ENCODE measurements around the gene VSTM4.

Gene VSTM4

DNA sequence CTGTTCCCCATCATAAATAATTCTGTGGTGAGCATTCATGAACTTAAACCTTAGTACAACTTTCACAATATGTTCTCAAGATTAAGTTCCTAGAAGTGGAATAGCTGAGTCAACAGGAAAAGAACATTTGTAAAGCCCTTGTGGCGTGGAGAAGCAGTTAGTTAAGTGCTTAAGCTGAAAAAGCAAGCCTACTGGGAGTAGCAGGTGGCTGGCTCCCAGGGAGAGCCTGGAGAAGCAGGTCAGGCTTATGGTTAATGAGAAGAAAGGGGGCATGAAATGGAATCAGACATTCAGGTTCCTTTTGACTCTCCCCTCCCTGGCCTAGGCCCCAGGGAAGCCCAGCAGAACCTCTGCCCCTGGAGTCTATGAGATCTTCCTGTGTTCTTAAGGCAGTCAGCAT is 35.3 kb downstream of the VSTM4 start:
- TF ChIP-seq, protein P1, sequence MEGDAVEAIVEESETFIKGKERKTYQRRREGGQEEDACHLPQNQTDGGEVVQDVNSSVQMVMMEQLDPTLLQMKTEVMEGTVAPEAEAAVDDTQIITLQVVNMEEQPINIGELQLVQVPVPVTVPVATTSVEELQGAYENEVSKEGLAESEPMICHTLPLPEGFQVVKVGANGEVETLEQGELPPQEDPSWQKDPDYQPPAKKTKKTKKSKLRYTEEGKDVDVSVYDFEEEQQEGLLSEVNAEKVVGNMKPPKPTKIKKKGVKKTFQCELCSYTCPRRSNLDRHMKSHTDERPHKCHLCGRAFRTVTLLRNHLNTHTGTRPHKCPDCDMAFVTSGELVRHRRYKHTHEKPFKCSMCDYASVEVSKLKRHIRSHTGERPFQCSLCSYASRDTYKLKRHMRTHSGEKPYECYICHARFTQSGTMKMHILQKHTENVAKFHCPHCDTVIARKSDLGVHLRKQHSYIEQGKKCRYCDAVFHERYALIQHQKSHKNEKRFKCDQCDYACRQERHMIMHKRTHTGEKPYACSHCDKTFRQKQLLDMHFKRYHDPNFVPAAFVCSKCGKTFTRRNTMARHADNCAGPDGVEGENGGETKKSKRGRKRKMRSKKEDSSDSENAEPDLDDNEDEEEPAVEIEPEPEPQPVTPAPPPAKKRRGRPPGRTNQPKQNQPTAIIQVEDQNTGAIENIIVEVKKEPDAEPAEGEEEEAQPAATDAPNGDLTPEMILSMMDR (conservative IDR thresholded peaks at IDR 0.05; ENCODE audit: low read depth, low read length) = no peak
- peak; percentile 71 for DNase-seq (ENCODE audit: low read depth)
- no peak overlapping the region for H3K4me3 ChIP-seq (ENCODE audit: low read length)

DNA sequence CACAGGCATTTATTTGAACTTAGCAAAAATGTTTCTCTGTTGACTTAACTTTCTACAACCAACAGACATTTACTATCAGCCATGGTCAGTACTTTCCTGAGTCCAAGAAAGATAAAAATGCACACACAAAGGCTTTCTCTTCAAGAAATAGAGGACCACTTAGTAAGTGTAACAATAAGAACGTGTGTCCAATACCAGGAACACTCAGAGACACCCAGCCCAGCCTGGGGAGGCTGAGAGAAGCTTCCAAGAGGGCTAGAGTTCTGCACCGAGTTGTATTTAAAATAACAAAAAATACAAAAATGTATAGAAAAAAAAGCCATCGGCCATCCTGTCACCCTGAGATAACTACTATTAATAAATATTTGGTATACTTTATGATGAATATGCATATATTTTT is 35.8 kb downstream of the VSTM4 start:
- H3K4me3 ChIP-seq (ENCODE audit: low read length) = no peak overlapping the region
- TF ChIP-seq, protein P1 (conservative IDR thresholded peaks at IDR 0.05; ENCODE audit: low read depth, low read length) = no peak
- DNase-seq (ENCODE audit: low read depth) = no peak

DNA sequence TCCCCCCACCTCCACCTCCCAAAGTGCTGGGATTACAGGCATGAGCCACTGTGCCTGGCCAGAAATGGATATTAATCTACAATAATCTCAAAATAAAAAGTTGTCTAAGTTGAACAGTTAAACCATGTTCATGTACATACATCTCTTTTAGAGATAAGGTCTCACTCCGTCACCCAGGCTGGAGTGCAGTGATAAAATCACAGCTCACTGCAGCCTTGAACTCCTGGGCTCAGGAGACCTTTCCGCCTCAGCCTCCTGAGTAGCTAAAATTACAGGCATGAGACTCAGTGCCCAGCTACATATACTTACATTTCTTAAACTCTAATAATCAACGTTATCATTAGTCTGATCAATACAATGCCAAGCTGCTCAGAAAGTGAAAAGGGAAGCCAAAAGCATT is 36.2 kb downstream of the VSTM4 start:
- TF ChIP-seq, protein P1 (conservative IDR thresholded peaks at IDR 0.05; ENCODE audit: low read depth, low read length) = no peak
- DNase-seq (ENCODE audit: low read depth) = no peak

DNA sequence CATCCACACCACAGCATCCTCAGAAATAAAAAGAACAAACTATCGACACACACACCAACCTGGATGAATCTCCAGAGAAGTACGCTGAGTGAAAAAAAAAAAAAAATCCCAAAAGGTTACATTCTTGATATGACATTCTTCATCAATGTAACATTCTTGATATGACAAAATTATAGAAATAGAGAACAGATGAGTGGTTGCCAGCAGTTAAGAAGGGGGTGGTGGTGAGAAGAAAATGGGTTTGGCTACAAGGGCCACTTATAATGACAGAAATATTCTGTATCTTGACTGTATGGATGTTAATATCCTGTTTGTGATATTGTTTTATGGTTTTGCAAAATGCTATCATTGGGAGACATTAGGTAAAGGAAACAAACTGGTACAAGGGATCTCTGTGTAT is 36.9 kb downstream of the VSTM4 start:
- no peak overlapping the region for H3K4me3 ChIP-seq (ENCODE audit: low read length)
- DNase-seq (ENCODE audit: low read depth) = no peak
- TF ChIP-seq, protein P1 (conservative IDR thresholded peaks at IDR 0.05; ENCODE audit: low read depth, low read length) = no peak

More for the DNA sequence above, 36.2 kb downstream of the VSTM4 start:
- H3K4me3 ChIP-seq (ENCODE audit: low read length) = no peak overlapping the region

DNA sequence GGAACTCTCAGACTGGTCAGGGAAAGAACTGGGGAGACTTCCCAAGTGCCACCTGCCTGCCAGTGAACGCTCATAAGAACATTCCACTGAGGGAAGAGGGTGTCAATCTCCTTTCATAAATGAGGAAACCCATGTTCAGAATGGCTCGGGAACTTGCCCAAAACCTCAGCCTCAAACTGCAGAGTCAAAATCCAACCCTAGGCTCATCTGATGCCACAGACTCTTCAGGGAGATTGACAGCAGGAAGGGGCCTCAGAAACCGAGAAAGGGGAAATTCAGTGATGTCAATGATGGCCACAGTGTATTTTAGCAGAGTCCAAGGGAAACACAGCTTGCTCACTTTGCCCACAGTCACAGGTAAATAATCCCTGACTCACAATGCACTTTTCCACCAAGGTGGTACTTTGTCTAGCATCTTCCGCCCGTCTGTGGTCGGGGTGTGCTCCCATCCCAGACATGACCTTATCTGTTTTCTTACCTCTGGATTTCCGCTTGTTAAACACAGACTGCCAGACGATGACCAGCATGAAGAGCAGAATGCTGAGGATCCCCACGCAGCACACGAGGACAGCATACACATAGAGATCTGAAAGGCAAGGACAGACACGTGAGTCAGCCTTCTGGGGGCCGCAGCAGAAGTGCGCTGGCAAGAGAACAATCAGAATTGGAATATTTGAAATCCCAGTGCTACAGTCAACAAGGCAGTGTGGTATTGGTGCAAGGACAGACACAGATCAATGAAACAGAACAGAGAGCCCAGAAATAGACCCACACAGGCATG is 38.4 kb downstream of the VSTM4 start:
- TF ChIP-seq, protein P1 (conservative IDR thresholded peaks at IDR 0.05; ENCODE audit: low read depth, low read length) = no peak
- H3K4me3 ChIP-seq (ENCODE audit: low read length) = no peak overlapping the region
- DNase-seq (ENCODE audit: low read depth) = no peak

DNA sequence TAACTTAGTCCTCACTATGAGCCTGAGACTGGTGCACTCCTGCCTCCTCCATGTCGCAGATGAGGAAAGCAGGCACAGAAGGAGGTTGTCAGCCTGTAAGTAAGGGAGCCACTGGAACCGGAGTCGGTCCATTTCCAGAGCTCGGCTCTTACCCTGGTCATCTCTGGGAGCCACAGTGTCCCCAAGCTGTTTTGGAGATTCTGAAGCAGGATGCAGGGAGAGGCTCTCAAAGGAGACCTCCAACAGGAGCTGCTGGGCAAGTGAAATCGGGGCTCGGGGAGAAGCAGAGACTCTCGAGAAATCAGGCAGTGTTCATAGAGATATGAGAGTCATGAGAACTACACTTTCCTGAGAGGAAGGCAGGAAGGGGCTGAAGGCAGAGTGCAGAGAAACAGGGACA is 39.0 kb downstream of the VSTM4 start:
- TF ChIP-seq, protein P1 (conservative IDR thresholded peaks at IDR 0.05; ENCODE audit: low read depth, low read length) = no peak
- H3K4me3 ChIP-seq (ENCODE audit: low read length) = no peak overlapping the region
- DNase-seq (ENCODE audit: low read depth) = no peak

DNA sequence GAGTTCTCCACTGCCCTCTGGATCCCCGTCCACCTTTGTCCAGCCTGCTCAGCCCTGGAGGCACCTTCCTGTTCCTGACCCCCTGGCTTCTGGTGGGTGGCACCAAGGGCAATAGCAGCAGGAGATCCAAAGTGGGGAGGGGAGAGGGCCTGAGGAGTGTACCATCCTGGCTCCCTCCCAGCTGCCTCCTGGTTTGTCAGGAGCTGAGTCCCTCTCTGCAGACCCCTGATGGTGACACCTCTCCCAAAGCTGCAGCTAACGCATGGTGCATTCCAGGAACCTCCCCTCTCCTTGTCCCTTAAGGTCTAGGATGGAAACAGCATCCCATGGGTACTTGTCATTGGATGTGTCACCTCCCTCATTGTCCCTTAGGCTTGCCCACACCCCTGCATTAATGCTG is 39.6 kb downstream of the VSTM4 start:
- DNase-seq (ENCODE audit: low read depth) = no peak
- H3K4me3 ChIP-seq (ENCODE audit: low read length) = no peak overlapping the region
- TF ChIP-seq, protein P1 (conservative IDR thresholded peaks at IDR 0.05; ENCODE audit: low read depth, low read length) = no peak
